A673 (cell line): ENCODE measurements around the gene RSAD1.

Experiments used
- EZH2 ChIP-seq: fragments of 200-600 bp; sonication (generic); IDR thresholded peaks from 2 replicates; pipeline ENCODE4 v1.6.1; 2017; ENCODE audit warnings: borderline replicate concordance, low read depth, mild to moderate bottlenecking, mixed read lengths, antibody characterized with exemption, low read length; ENCODE audit not compliant: poor library complexity, severe bottlenecking
- TF ChIP-seq, protein P1 (sequence below): fragments of 300-800, 200-600 bp; sonication (generic); conservative IDR thresholded peaks from 2 replicates; pipeline ENCODE4 v1.5.1; 2017; ENCODE audit warnings: low read depth, mild to moderate bottlenecking, antibody characterized with exemption, low read length, moderate library complexity, mixed read lengths

DNA sequence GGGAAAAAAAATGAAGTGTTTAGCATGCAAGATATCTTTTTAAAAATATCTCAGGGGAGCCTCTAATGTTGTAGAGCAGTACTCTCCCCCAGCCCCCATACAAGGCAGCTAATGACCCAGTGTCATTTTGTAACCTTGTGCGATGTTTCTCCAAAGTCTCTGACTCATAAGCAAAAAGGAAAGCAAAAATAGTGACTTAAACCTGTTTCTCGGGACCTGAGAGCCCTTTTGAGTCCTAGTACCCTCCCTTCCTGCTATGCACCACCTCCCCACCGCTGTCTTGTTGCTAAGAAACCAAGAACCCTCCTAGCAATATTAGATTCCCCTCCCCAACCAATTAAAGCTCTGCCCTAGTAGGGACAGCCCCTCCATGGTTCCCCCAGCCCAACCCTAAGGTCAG, 32.4 kb downstream of the RSAD1 start:
- TF ChIP-seq, protein P1, sequence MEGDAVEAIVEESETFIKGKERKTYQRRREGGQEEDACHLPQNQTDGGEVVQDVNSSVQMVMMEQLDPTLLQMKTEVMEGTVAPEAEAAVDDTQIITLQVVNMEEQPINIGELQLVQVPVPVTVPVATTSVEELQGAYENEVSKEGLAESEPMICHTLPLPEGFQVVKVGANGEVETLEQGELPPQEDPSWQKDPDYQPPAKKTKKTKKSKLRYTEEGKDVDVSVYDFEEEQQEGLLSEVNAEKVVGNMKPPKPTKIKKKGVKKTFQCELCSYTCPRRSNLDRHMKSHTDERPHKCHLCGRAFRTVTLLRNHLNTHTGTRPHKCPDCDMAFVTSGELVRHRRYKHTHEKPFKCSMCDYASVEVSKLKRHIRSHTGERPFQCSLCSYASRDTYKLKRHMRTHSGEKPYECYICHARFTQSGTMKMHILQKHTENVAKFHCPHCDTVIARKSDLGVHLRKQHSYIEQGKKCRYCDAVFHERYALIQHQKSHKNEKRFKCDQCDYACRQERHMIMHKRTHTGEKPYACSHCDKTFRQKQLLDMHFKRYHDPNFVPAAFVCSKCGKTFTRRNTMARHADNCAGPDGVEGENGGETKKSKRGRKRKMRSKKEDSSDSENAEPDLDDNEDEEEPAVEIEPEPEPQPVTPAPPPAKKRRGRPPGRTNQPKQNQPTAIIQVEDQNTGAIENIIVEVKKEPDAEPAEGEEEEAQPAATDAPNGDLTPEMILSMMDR = no peak
- no peak for TF ChIP-seq EZH2
